GM19397 (cell line): ENCODE measurements around the gene PYDC1.
A peak's percentile ranks its signal among the peaks of the same experiment; 100 is the strongest.
"Not testable (repeated sequence)": the region's sequence is repeated elsewhere in the genome, so short reads cannot be mapped to it uniquely, and the experiment has no call there.

ENCODE experiments used
- ATAC-seq: cut with Tn5 transposase; IDR thresholded peaks from one replicate; pipeline ENCODE4 v1.9.1; 2021; ENCODE audit warnings: mild to moderate bottlenecking, moderate library complexity; ENCODE audit not compliant: unreplicated experiment

PYDC1 gene

GRCh38 chr16:31216422-31217135 lies at the start of gene PYDC1:
PYDC1 (minus strand) TSS chr16:31217135; CDS start chr16:31217028, 107 bp downstream.
- no peak for ATAC-seq

GRCh38 chr16:31265329-31266245 lies 48.7 kb upstream of the PYDC1 start:
- peak; percentile 86 for ATAC-seq

GRCh38 chr16:31262084-31262483 lies 45.1 kb upstream of the PYDC1 start:
- ATAC-seq, result no peak

GRCh38 chr16:31260136-31260931 lies 43.4 kb upstream of the PYDC1 start:
- ATAC-seq, result no peak

GRCh38 chr16:31258366-31258765 lies 41.4 kb upstream of the PYDC1 start:
- no peak for ATAC-seq

GRCh38 chr16:31256466-31256865 lies 39.5 kb upstream of the PYDC1 start:
- ATAC-seq, result no peak

- ATAC-seq, result no peak
Observed at GRCh38 chr16:31253642-31254045, 36.7 kb upstream of the PYDC1 start.

- no peak for ATAC-seq
Observed at GRCh38 chr16:31251435-31251834, 34.5 kb upstream of the PYDC1 start.

GRCh38 chr16:31250782-31251384 lies 33.9 kb upstream of the PYDC1 start:
- no peak for ATAC-seq

GRCh38 chr16:31248344-31248743 lies 31.4 kb upstream of the PYDC1 start:
- no peak for ATAC-seq

GRCh38 chr16:31246296-31246695 lies 29.4 kb upstream of the PYDC1 start:
- ATAC-seq, result no peak

- ATAC-seq, result not testable (repeated sequence)
Observed at GRCh38 chr16:31245598-31245997, 28.7 kb upstream of the PYDC1 start.

GRCh38 chr16:31243734-31244670 lies 27.1 kb upstream of the PYDC1 start:
- ATAC-seq, result no peak

GRCh38 chr16:31242206-31242605 lies 25.3 kb upstream of the PYDC1 start:
- no peak for ATAC-seq

- ATAC-seq, result no peak
Observed at GRCh38 chr16:31238041-31238440, 21.1 kb upstream of the PYDC1 start.

GRCh38 chr16:31229501-31229900 lies 12.6 kb upstream of the PYDC1 start:
- ATAC-seq, result no peak

GRCh38 chr16:31228206-31228605 lies 11.3 kb upstream of the PYDC1 start:
- no peak for ATAC-seq

GRCh38 chr16:31225193-31225592 lies 8.3 kb upstream of the PYDC1 start:
- no peak for ATAC-seq

- ATAC-seq, result no peak
Observed at GRCh38 chr16:31224092-31224955, 7.4 kb upstream of the PYDC1 start.
